ENCODE measurements around the gene HHATL. TPM values are rescaled to one million over a fixed set of nuclear protein-coding genes. Genes with fewer than 3 reads are reported as not detected.

The HHATL gene
- total and polyA plus RNA-seq, 2 donors (not counting 1 experiment from before 2014, with no cell fraction given) = not detected

GRCh38 chr3:42654331-42655201, 48.0 kb downstream of the HHATL start:
- peak; percentile 58 to 62 for DNase-seq (ENCODE audit: low read depth in 2 of 2)
- Histone ChIP-seq H3K9ac (ENCODE audit: insufficient read depth, low read length) (peak overlapping the region; percentile 80), H3K27me3 (ENCODE audit: control insufficient read depth, insufficient read depth, low read length) (no peaks in the 10 kb centered on the region), H3K27ac (ENCODE audit: insufficient read depth, low read length) (peak overlapping the region; percentile 62), H2AFZ (ENCODE audit: low read length) (no peak overlapping the region), H4K20me1 (ENCODE audit: control insufficient read depth, extremely low read depth, insufficient read depth, low read length) (no peaks in the 10 kb centered on the region), H3K4me2 (ENCODE audit: extremely low read depth, insufficient read depth, low read length) (peak overlapping the region; percentile 84), H3K4me1 (ENCODE audit: control insufficient read depth, extremely low read depth, insufficient read depth, low read length) (peaks cover 34% of the 10 kb centered on the region), H3K9me3 (ENCODE audit: control insufficient read depth, insufficient read depth, low read depth, low read length) (no peaks in the 10 kb centered on the region), H3K79me2 (ENCODE audit: control insufficient read depth, insufficient read depth, low read length) (peaks cover 32% of the 10 kb centered on the region), H3K36me3 (ENCODE audit: control insufficient read depth, insufficient read depth, low read length) (peaks cover 12% of the 10 kb centered on the region), H3K4me3 (replicated peaks in 1 of 4; ENCODE audit: control extremely low read depth in 1 of 4, insufficient read depth in 1 of 4, low read depth in 3 of 4, low read length in 4 of 4) (peak overlapping the region; percentile 60 to 82 (median 75))
- peak in 1 of 2 donors; percentile 16 for TF ChIP-seq CTCF (conservative IDR thresholded peaks at IDR 0.05 in 1 of 2, IDR thresholded peaks at IDR 0.05 in 1 of 2; ENCODE audit: low read depth in 1 of 2, low read length in 2 of 2)
- TF ChIP-seq EZH2 (IDR thresholded peaks at IDR 0.05; ENCODE audit: low read length, missing control alignments) = no peak

GRCh38 chr3:42653560-42654330, 48.9 kb downstream of the HHATL start, which contains the start of gene ZBTB47:
Gene ZBTB47, plus strand, starts transcription at chr3:42653697. Its CDS starts 4,659 bp downstream, at chr3:42658356.
- Histone ChIP-seq H4K20me1 (ENCODE audit: control insufficient read depth, extremely low read depth, insufficient read depth, low read length) (no peaks in the 10 kb centered on the region), H3K79me2 (ENCODE audit: control insufficient read depth, insufficient read depth, low read length) (peaks cover 32% of the 10 kb centered on the region), H3K27me3 (ENCODE audit: control insufficient read depth, insufficient read depth, low read length) (no peaks in the 10 kb centered on the region), H3K36me3 (ENCODE audit: control insufficient read depth, insufficient read depth, low read length) (peaks cover 9% of the 10 kb centered on the region), H3K4me3 (replicated peaks in 1 of 4; ENCODE audit: control extremely low read depth in 1 of 4, insufficient read depth in 1 of 4, low read depth in 3 of 4, low read length in 4 of 4) (peak within 1 kb of the TSS; percentile 60 to 82 (median 75)), H3K9me3 (ENCODE audit: control insufficient read depth, insufficient read depth, low read depth, low read length) (no peaks in the 10 kb centered on the region), H3K27ac (ENCODE audit: insufficient read depth, low read length) (peak within 1 kb of the TSS; percentile 80), H2AFZ (ENCODE audit: low read length) (no peak within 1 kb of the TSS), H3K4me1 (ENCODE audit: control insufficient read depth, extremely low read depth, insufficient read depth, low read length) (peaks cover 33% of the 10 kb centered on the region), H3K4me2 (ENCODE audit: extremely low read depth, insufficient read depth, low read length) (peak within 1 kb of the TSS; percentile 84), H3K9ac (ENCODE audit: insufficient read depth, low read length) (peak within 1 kb of the TSS; percentile 80)
- TF ChIP-seq EZH2 (IDR thresholded peaks at IDR 0.05; ENCODE audit: low read length, missing control alignments) (no peak), CTCF (conservative IDR thresholded peaks at IDR 0.05 in 1 of 2, IDR thresholded peaks at IDR 0.05 in 1 of 2; ENCODE audit: low read depth in 1 of 2, low read length in 2 of 2) (no peak)
- peak; percentile 29 to 49 for DNase-seq (ENCODE audit: low read depth in 2 of 2)

GRCh38 chr3:42653303-42653559, 49.4 kb downstream of the HHATL start:
- no peak for DNase-seq (ENCODE audit: low read depth in 2 of 2)
- Histone ChIP-seq H3K27ac (ENCODE audit: insufficient read depth, low read length) (peak overlapping the region; percentile 80), H3K36me3 (ENCODE audit: control insufficient read depth, insufficient read depth, low read length) (peaks cover 4% of the 10 kb centered on the region), H3K4me1 (ENCODE audit: control insufficient read depth, extremely low read depth, insufficient read depth, low read length) (peaks cover 33% of the 10 kb centered on the region), H3K4me2 (ENCODE audit: extremely low read depth, insufficient read depth, low read length) (peak overlapping the region; percentile 80), H4K20me1 (ENCODE audit: control insufficient read depth, extremely low read depth, insufficient read depth, low read length) (no peaks in the 10 kb centered on the region), H3K27me3 (ENCODE audit: control insufficient read depth, insufficient read depth, low read length) (no peaks in the 10 kb centered on the region), H3K79me2 (ENCODE audit: control insufficient read depth, insufficient read depth, low read length) (peaks cover 32% of the 10 kb centered on the region), H3K9ac (ENCODE audit: insufficient read depth, low read length) (peak overlapping the region; percentile 80), H2AFZ (ENCODE audit: low read length) (no peak overlapping the region), H3K4me3 (replicated peaks in 1 of 4; ENCODE audit: control extremely low read depth in 1 of 4, insufficient read depth in 1 of 4, low read depth in 3 of 4, low read length in 4 of 4) (peak overlapping the region; percentile 60 to 82 (median 75)), H3K9me3 (ENCODE audit: control insufficient read depth, insufficient read depth, low read depth, low read length) (no peaks in the 10 kb centered on the region)
- TF ChIP-seq EZH2 (IDR thresholded peaks at IDR 0.05; ENCODE audit: low read length, missing control alignments) (no peak), CTCF (conservative IDR thresholded peaks at IDR 0.05 in 1 of 2, IDR thresholded peaks at IDR 0.05 in 1 of 2; ENCODE audit: low read depth in 1 of 2, low read length in 2 of 2) (no peak)

All from fibroblast of lung (primary cell).